Endometrium (tissue), 2 donors: ENCODE data around the gene EFHC1.

Experiments
- FAIRE-seq: peaks from 2 replicates; lab custom pipeline; 2012; peaks lifted over from hg19 to GRCh38; lab: Jason Lieb, UNC
- donor health status: control.
- donor health status: control.

The EFHC1 gene

GRCh38 chr6:52518279-52518945 lies 98.3 kb downstream of the EFHC1 start:
- FAIRE-seq = no peak

GRCh38 chr6:52519618-52520017 lies 99.5 kb downstream of the EFHC1 start:
- FAIRE-seq = no peak

GRCh38 chr6:52522151-52522626 lies 102.0 kb downstream of the EFHC1 start:
- FAIRE-seq = no peak

DNA sequence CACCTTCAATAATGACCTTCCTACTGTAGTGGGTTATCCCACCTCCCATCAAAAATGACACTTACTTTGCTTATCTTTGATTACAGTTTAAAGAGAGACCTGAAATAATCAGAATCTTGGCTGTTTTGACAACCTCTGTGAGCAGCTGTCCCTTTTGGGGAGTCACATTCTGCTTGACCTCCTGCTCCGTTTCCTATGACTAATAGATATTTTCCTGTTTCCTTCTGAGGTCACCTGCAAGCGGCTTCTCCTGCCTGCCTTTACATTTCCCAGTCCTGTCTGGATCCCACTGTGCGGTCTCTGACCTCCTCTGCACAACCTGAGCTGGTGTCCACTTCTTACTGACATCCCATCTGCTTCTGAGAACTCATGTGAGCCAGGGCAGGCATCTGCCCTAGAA lies 102.5 kb downstream of the EFHC1 start:
- no peak for FAIRE-seq

DNA sequence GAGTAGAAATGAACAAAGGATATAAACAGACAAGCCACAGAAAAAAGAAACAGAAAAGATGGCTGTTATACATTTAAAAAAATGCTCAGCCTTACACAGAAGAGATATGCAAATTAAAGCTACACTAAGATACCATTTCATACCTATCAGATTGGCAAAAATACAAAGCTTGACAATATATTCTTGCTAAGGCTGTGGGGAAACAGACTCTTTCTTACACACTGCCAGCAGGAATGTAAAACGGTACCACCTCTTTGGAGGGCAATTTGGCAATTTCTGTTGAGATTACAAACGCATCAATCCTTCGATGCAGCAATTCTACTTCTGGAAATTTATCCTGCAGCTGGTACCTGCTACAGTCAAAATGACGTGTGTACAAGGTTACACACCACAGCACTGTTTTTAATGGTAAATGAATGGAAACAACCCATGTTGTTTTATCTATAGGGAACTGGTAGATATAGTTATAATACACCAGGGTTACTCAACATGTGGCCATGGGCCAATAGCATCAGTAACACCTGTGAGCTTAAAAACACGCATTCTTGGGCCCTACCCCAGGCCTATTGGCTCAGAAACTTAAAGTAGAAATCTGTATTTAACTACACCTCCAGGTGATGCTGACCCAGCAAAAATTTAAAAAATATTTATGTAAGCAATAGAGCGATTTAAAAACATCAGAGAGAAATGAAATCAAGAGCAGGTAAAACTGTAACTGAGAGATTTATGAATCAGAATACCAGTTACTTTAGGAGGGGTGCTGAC lies 103.4 kb downstream of the EFHC1 start:
- FAIRE-seq = no peak

DNA sequence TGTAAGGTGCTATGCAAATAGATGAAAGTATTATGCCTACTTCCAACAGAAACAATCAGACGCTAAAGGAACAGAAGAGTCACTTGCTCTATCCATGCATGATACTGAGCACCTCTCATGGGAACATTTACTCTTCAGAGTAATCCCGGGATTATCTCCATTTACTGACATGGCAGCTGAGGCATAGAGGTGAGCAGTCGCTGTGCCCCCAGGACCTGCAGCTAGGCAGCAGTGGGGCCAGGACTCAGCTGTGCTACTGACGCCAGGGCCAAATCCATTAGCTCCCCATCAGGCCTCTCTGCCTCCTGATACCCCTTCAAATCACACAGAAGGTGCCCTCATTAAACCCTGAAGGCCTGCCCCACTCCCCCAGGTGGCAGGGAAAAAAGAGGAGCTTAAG lies 104.8 kb downstream of the EFHC1 start:
- FAIRE-seq = no peak

DNA sequence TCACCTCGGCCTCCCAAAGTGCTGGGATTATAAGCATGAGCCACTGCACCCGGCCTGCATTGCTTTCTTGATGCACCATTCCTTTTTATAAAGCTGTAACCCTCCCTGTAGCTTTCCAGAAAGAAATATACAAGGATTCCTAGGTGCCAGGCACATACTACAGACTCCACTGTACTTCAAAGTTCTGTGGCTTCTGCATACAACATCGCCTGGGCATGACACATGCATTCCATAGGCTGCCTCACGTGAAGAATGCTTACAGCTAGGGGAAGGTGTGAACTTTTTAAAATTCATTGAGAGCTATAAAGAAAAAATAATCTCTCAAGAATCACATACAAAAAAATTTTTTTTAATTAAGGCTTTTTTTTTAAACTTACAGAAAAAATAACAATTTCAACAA lies 106.5 kb downstream of the EFHC1 start:
- no peak for FAIRE-seq

GRCh38 chr6:52527436-52527835 lies 107.3 kb downstream of the EFHC1 start:
- no peak for FAIRE-seq

DNA sequence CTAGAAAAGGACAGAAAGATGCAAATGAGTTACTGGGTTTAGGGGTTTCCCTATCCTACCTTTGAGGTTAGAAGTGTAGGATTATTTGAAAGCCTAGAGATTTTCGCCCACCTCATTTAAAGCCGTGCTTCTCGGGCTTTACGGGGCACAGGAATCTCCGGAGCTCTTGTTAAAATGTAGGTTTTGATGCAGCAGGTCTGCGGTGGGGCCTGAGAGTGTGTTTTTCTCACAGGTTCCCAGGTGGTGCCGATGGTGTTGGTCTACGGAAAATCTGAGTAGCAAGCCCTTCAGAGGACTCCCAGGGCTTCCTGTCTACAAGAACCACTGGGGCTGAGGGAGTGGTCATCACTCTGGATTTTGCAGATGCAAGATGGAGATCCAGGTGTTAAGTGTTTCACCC lies 109.2 kb downstream of the EFHC1 start:
- FAIRE-seq = no peak

DNA sequence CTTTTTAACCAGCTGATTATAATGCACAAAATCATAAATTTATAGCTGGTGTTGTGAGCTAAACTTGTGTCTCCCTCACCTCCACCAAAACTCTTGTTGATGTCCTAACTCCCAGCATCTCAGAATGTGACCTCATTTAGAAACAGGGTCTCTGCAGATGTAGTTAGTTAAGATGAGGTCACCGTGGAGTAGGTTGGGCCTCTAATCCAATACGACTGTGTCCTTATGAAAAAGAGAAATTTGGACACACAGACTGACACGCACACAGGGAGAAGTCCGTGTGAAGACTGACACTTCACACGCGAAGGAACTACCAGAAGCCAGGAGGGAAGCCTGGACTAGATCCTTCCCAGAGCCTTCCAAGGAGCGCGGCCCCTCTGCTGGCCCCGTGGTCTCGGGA lies 110.2 kb downstream of the EFHC1 start:
- FAIRE-seq = no peak

- no peak for FAIRE-seq
These were observed 111.3 kb downstream of the EFHC1 start for GRCh38 chr6:52531396-52531795.

- no peak for FAIRE-seq
These were observed 111.7 kb downstream of the EFHC1 start for GRCh38 chr6:52531834-52532233.

- FAIRE-seq = no peak
These were observed 112.3 kb downstream of the EFHC1 start for GRCh38 chr6:52532457-52532856.

DNA sequence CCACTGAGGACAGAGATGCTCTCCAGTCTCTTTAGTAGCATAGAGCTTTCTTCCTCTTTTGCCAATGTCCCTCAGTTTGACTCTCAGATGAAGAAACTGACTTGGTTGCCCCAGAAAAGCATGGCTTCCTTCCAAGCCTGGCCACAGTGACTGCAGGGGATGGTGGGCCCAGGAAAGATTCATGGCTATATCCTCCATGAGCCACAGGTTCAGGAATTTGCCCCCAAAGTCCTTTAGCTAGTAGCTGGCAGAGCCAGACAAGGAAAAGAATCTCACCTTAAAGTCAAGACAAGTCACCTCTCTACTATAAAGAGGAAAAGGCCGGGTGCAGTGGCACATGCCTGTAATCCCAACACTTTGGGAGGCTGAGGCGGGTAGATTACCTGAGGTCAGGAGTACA lies 113.3 kb downstream of the EFHC1 start:
- no peak for FAIRE-seq

GRCh38 chr6:52534363-52534762 lies 114.2 kb downstream of the EFHC1 start:
- no peak for FAIRE-seq

- no peak for FAIRE-seq
These were observed 114.8 kb downstream of the EFHC1 start for GRCh38 chr6:52534966-52535390.

- no peak for FAIRE-seq
These were observed 115.7 kb downstream of the EFHC1 start for GRCh38 chr6:52535711-52536423.

DNA sequence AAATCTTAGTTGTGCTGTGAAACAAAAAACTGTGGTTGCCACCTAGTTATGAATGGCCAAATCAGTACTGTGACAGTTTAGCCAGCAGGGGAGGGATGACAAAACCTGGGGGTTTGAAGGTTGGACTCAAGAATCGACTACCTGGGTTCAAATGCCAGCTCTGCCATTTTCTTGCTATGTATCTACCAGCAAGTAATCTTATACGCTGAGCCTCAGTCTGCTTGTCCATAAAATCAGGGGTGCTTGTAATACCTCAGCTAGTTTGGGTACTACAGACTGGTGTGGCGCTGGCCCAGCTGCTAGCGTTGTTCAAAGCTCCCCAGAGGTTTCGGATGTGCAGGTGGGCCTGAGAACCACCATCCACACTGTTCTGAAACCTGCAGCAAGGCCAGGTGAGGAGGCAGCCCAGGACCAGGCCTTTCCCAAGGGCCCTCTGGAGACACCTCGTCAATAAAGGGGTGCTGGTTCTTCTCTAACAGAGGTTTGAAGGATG lies 116.3 kb downstream of the EFHC1 start:
- FAIRE-seq = no peak

DNA sequence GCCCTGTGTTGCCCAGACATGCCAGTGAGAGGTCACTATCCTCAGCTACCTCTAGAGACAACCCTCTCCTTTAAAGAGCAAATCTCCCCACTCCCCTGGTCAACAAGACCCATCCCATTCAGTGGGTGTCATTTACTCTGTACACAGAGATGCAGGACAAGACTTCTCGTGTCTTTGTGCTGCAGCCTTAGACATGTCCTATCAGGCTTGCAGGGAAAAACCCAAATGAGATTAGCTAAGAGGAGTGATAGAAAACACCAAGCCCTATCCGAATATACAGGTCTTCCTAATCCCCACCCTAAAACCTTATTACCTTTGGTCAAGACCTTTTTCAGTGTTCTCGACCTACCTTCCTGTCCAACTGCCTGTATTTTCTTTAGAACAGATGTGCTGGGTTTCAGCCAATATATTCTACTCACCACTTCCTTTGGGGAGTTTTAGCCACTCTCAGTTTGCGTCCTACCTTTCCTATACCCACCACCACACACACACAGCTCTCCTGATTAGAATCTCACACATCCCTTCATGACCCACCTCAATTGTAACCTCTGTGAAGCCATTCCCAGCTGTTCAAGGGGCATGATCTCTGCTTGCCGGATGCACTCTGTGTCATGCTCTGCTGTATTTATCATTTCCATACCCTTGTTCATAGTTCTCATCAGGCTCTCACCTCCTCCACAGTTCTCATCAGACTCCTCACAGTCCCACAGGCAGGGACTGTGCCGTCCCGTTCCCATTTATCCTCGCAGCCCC lies 117.0 kb downstream of the EFHC1 start:
- no peak for FAIRE-seq

DNA sequence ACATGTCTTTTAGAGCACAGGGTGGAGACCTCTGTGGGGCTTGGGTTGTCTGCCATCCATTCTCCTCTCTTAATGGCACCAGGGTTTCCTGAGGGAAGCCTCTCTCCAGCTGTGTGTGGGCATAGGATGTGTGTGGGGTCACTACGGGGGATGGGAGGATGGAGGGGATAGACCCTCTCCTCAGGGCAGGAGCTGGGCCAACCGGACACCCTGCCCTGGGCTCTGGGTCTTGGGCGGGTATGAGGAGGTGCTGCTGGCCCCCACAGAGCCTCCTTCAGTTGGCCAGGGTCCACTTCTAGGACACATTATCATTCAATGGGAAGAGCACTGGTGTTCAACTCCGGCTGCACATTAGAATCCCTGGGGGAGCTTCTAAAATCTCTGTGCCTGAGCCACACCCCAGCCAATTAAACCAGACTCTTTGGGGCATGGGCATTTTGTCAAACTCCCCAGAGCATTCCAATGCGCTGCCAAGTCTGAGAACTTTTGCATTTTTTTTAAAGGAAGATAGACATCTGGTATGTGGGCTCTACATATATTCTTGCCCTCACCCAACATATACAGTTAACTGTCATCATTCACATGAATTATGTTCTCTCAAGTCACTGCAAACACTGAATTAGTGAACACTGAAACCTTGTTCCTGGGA lies 118.2 kb downstream of the EFHC1 start:
- FAIRE-seq = no peak

DNA sequence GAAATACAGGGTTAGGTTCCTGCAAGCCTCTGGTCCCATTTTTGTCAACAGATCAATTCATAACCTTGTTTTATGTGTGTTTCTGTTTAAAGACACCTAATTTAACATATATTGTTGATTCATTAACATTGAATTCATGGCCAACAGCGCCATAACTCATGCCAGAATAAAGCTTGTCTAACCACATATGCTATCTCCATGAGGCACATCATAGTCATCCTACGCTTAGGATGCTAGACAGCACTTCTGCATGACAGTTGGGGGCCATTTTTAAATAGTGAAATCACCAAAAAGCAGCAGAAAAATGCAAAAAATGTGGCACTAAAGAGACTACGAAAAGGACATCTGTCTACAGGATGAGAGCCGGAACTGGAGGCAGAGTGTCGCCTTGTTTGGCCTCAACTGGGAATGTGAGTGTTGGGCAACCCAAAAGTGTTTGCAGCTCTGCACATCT lies 118.8 kb downstream of the EFHC1 start:
- FAIRE-seq = no peak

GRCh38 chr6:52539607-52540006 lies 119.5 kb downstream of the EFHC1 start:
- no peak for FAIRE-seq
